OCI-LY3 (cell line): Measurements from ENCODE around the gene GPR34.

Experiments
- EZH2phosphoT487 ChIP-seq: fragments of 200-600 bp; shearing (Covaris generic); IDR thresholded peaks from 2 replicates; pipeline ENCODE4 v1.6.1; 2018; ENCODE audit warnings: antibody characterized with exemption, mixed run types, low read depth
- TF ChIP-seq, protein P1 (sequence below): fragments of 200-600, 300-600 bp; sonication (generic); IDR thresholded peaks from 2 replicates; pipeline ENCODE4 v1.5.1; 2014; ENCODE audit warnings: antibody characterized with exemption, low read length, low read depth

DNA sequence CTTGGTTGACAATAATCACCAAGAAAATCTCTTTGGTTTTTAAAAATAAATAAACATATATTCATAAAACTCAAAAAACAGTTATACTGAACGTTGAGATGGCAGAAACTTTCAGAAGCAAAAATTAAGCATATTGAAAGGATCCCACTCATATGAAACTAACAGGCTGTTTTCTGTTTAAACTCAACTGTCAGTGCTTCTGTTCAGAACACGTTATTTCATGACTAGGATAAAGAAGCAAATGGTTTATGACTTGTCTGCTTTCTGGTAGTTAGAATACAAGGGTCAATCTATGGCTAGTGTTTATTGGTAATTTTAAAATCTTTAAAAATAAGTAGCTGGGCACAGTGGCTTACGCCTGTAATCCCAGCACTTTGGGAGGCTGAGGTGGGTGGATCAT is 39.4 kb downstream of the GPR34 start:
- TF ChIP-seq, protein P1, sequence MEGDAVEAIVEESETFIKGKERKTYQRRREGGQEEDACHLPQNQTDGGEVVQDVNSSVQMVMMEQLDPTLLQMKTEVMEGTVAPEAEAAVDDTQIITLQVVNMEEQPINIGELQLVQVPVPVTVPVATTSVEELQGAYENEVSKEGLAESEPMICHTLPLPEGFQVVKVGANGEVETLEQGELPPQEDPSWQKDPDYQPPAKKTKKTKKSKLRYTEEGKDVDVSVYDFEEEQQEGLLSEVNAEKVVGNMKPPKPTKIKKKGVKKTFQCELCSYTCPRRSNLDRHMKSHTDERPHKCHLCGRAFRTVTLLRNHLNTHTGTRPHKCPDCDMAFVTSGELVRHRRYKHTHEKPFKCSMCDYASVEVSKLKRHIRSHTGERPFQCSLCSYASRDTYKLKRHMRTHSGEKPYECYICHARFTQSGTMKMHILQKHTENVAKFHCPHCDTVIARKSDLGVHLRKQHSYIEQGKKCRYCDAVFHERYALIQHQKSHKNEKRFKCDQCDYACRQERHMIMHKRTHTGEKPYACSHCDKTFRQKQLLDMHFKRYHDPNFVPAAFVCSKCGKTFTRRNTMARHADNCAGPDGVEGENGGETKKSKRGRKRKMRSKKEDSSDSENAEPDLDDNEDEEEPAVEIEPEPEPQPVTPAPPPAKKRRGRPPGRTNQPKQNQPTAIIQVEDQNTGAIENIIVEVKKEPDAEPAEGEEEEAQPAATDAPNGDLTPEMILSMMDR: no peak
- TF ChIP-seq EZH2phosphoT487: no peak
